PC-3 (cell line): ENCODE data around the gene SDK1. TPM values are rescaled to one million over a fixed set of nuclear protein-coding genes. Genes with fewer than 3 reads are reported as not detected.

Source experiments
- ATAC-seq: fragments of 200-7000 bp; cut with Tn5 transposase; 2 replicates; pipeline ENCODE4 v1.9.1; 2020; ENCODE audit warnings: mild to moderate bottlenecking, moderate library complexity
- BruUV-seq: library from RNA; stranded (reverse); fragments of 400-500 nt; replicated peaks from 2 replicates; lab custom pipeline; 2021; lab: Mats Ljungman, UMichigan
- CTCF ChIA-PET: fragments of 300-600 bp; sonication (Branson Sonifier 250); formaldehyde crosslinking; loops from one replicate; lab custom pipeline; 2022; ENCODE audit warnings: antibody characterized with exemption; lab: Charles Lee
- POLR2A ChIA-PET: fragments of 300-600 bp; sonication (Branson Sonifier 250); formaldehyde crosslinking; loops from one replicate; lab custom pipeline; 2022; ENCODE audit warnings: antibody characterized with exemption; ENCODE audit not compliant: unreplicated experiment; lab: Charles Lee
- DNase-seq: peaks from one replicate; pipeline ENCODE4 v3.0.0-alpha.2; 2015
- H2AFZ ChIP-seq: fragments of 300-600 bp; sonication (generic); 2 replicates; pipeline ENCODE4 v1.6.0; 2016; ENCODE audit warnings: antibody characterized with exemption, low read length
- H3F3A ChIP-seq: fragments of 300-600 bp; sonication (generic); one replicate; pipeline ENCODE4 v1.6.0; 2017; ENCODE audit warnings: antibody characterized with exemption, low read length, control low read depth, mild to moderate bottlenecking; ENCODE audit not compliant: unreplicated experiment
- H3K27ac ChIP-seq: fragments of 300-600 bp; sonication (generic); 2 replicates; pipeline ENCODE4 v1.5.1; 2016; ENCODE audit warnings: mild to moderate bottlenecking, low read length
- H3K27me3 ChIP-seq: fragments of 300-600 bp; sonication (generic); 2 replicates; pipeline ENCODE4 v1.6.1; 2016; ENCODE audit warnings: low read length, mixed read lengths
- H3K36me3 ChIP-seq: fragments of 300-600 bp; sonication (generic); 2 replicates; pipeline ENCODE4 v1.6.1; 2016; ENCODE audit warnings: low read depth, mixed run types, low read length, mixed read lengths
- H3K4me1 ChIP-seq: fragments of 300-600 bp; sonication (generic); 2 replicates; pipeline ENCODE4 v1.5.1; 2016; ENCODE audit warnings: low read length; ENCODE audit not compliant: insufficient read depth
- H3K4me2 ChIP-seq: fragments of 300-600 bp; sonication (generic); 2 replicates; pipeline ENCODE4 v1.6.0; 2016; ENCODE audit warnings: low read length
- H3K4me3 ChIP-seq: fragments of 300-600 bp; sonication (generic); 2 replicates; pipeline ENCODE4 v1.5.1; 2016; ENCODE audit warnings: mild to moderate bottlenecking, low read length, mixed read lengths
- H3K79me2 ChIP-seq: fragments of 300-600 bp; sonication (generic); 2 replicates; pipeline ENCODE4 v1.6.1; 2017; ENCODE audit warnings: low read length, mixed read lengths
- H3K9ac ChIP-seq: fragments of 300-600 bp; sonication (generic); 2 replicates; pipeline ENCODE4 v1.6.0; 2016; ENCODE audit warnings: mild to moderate bottlenecking, low read length
- H3K9me2 ChIP-seq: fragments of 300-600 bp; sonication (generic); replicated peaks from 2 replicates; pipeline ENCODE4 v1.6.1; 2016; ENCODE audit warnings: mixed run types, low read length, mixed read lengths
- H3K9me3 ChIP-seq: fragments of 300-600 bp; sonication (generic); 2 replicates; pipeline ENCODE4 v1.6.1; 2016; ENCODE audit warnings: low read length, mixed read lengths
- H4K20me1 ChIP-seq: fragments of 300-600 bp; sonication (generic); 2 replicates; pipeline ENCODE4 v1.6.1; 2016; ENCODE audit warnings: low read length, mixed read lengths
- EZH2 ChIP-seq: fragments of 300-600 bp; sonication (generic); IDR thresholded peaks from one replicate; pipeline ENCODE4 v1.6.1; 2017; ENCODE audit warnings: antibody characterized with exemption, mild to moderate bottlenecking, low read length; ENCODE audit not compliant: unreplicated experiment
- EZH2phosphoT487 ChIP-seq: fragments of 300-600 bp; sonication (generic); IDR thresholded peaks from 2 replicates; pipeline ENCODE4 v1.6.1; 2018; ENCODE audit warnings: mild to moderate bottlenecking, antibody characterized with exemption, low read length, borderline replicate concordance
- intact Hi-C: fragments of 100-400 bp; cut with micrococcal nuclease; formaldehyde crosslinking; loops from 2 replicates; pipeline ENCODE4 v1.9.0; 2023
- total RNA-seq: library from RNA; depleted of rRNA; stranded (reverse); fragments of >200 nt; gene quantifications from 2 replicates; pipeline ENCODE4 v1.2.3, GENCODE V29; 2014
- TF ChIP-seq, protein P1 (sequence below): fragments of 300-600 bp; sonication (generic); conservative IDR thresholded peaks from 2 replicates; pipeline ENCODE4 v1.5.1; 2017; ENCODE audit warnings: antibody characterized with exemption, low read depth, mild to moderate bottlenecking, low read length

SDK1 gene
- total RNA-seq, 1 experiment from 2014 or later, result 2.8 TPM

DNA sequence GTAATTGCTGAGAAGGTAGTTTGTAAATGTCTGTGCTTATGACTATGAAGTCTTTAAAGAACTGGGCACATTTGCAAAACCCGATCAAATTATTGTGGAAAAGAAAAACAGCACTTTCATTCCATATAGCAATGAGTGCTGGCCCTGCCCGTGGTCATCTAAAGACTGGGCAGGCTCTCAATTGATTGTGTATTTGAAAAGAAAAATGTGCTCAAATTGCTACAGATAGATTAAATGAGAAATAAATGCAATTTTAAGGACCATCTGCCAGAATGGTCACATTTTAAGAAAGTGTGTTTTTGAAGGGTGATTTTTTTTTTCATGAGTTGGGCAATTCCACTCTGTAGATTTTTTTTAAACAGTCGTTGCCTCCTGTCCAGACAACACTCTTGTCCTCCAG is 672.2 kb downstream of the SDK1 start:
- no peak for DNase-seq
- H3K4me2 ChIP-seq, result no peak overlapping the region
- H3K4me1 ChIP-seq, result no peaks in the 10 kb centered on the region
- no peaks in the 10 kb centered on the region for H3K79me2 ChIP-seq
- no peaks in the 10 kb centered on the region for H3K27me3 ChIP-seq
- no peak overlapping the region for H3K9ac ChIP-seq
- no peak overlapping the region for H3K4me3 ChIP-seq
- CTCF ChIA-PET, result no interaction called here
- TF ChIP-seq EZH2phosphoT487 (no peak), EZH2 (no peak)
- TF ChIP-seq, protein P1, sequence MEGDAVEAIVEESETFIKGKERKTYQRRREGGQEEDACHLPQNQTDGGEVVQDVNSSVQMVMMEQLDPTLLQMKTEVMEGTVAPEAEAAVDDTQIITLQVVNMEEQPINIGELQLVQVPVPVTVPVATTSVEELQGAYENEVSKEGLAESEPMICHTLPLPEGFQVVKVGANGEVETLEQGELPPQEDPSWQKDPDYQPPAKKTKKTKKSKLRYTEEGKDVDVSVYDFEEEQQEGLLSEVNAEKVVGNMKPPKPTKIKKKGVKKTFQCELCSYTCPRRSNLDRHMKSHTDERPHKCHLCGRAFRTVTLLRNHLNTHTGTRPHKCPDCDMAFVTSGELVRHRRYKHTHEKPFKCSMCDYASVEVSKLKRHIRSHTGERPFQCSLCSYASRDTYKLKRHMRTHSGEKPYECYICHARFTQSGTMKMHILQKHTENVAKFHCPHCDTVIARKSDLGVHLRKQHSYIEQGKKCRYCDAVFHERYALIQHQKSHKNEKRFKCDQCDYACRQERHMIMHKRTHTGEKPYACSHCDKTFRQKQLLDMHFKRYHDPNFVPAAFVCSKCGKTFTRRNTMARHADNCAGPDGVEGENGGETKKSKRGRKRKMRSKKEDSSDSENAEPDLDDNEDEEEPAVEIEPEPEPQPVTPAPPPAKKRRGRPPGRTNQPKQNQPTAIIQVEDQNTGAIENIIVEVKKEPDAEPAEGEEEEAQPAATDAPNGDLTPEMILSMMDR, result no peak
- H3K27ac ChIP-seq, result no peak overlapping the region
- H2AFZ ChIP-seq, result no peak overlapping the region
- H3K36me3 ChIP-seq, result no peaks in the 10 kb centered on the region
- H3F3A ChIP-seq, result no peaks in the 10 kb centered on the region
- intact Hi-C loops, result no loop called here
- H4K20me1 ChIP-seq, result no peaks in the 10 kb centered on the region
- BruUV-seq, result no TSS peak
- no peaks in the 10 kb centered on the region for H3K9me3 ChIP-seq
- no peaks in the 10 kb centered on the region for H3K9me2 ChIP-seq
- POLR2A ChIA-PET, result no interaction called here
- ATAC-seq, result no peak

DNA sequence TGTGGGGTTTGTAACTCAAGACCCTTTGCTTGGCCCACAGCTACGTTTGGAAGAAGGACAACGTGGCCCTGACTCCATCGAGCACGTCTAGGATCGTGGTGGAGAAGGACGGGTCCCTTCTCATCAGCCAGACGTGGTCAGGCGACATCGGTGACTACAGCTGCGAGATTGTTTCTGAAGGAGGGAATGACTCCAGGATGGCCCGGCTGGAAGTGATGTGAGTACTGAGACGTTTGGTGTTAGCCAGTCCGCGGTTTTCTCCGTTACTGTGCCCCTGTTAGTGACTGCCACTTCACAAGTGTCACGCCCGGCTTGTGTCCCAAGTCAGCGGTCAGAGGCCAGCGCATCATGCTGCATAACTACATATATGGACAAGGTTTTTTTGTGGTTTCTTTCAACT is 673.3 kb downstream of the SDK1 start:
- no peak for TF ChIP-seq EZH2
- H3K79me2 ChIP-seq, result no peaks in the 10 kb centered on the region
- no peaks in the 10 kb centered on the region for H3F3A ChIP-seq
- no peaks in the 10 kb centered on the region for H4K20me1 ChIP-seq
- H3K4me2 ChIP-seq, result no peak overlapping the region
- no peaks in the 10 kb centered on the region for H3K27me3 ChIP-seq
- no TSS peak for BruUV-seq
- H3K4me3 ChIP-seq, result no peak overlapping the region
- CTCF ChIA-PET, result no interaction called here
- POLR2A ChIA-PET, result no interaction called here
- H2AFZ ChIP-seq, result no peak overlapping the region
- H3K9me3 ChIP-seq, result no peaks in the 10 kb centered on the region
- no peak overlapping the region for H3K9ac ChIP-seq
- H3K9me2 ChIP-seq, result no peaks in the 10 kb centered on the region
- H3K27ac ChIP-seq, result no peak overlapping the region
- no peaks in the 10 kb centered on the region for H3K36me3 ChIP-seq
- DNase-seq, result no peak
- H3K4me1 ChIP-seq, result no peaks in the 10 kb centered on the region
- no peak for ATAC-seq
- intact Hi-C loops, result no loop called here

DNA sequence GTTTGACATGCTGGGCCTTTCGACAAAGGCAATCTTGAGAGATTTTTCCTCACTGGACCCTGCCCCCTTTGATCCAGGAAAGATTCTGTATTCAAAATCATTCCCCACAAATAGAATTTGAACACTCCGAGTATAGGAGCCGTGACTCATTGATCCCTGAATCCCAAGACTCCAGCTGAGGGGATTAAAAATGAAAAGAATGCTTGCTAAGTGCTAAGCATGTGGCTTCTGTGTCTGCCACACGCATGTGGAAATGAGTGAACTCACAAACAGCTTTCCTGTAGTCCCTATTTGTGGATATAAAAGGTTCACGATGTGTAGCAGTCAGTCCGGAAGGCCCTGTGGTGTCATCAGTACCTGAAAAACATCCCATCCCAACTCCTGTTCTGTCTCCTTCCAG is 674.3 kb downstream of the SDK1 start:
- Histone ChIP-seq H3K9me3 (no peaks in the 10 kb centered on the region), H2AFZ (no peak overlapping the region), H3K9ac (no peak overlapping the region), H3K9me2 (no peaks in the 10 kb centered on the region), H3K27me3 (no peaks in the 10 kb centered on the region), H3K4me2 (no peak overlapping the region), H3K27ac (no peak overlapping the region), H3K79me2 (no peaks in the 10 kb centered on the region), H3K4me1 (no peaks in the 10 kb centered on the region), H3K36me3 (no peaks in the 10 kb centered on the region), H3K4me3 (no peak overlapping the region), H3F3A (no peaks in the 10 kb centered on the region), H4K20me1 (no peaks in the 10 kb centered on the region)
- ATAC-seq (no peak), DNase-seq (no peak)
- intact Hi-C loops, result no loop called here
- no peak for TF ChIP-seq EZH2
- TF ChIP-seq, protein P1, result no peak
- TF ChIP-seq EZH2phosphoT487, result no peak
- POLR2A ChIA-PET, result no interaction called here
- CTCF ChIA-PET, result no interaction called here
- BruUV-seq, result no TSS peak
